Medulla oblongata (tissue), 1 donor: ENCODE measurements around the gene GCLC.

Source experiments
- DNase-seq: peaks from one replicate; pipeline ENCODE4 v3.0.0-alpha.2; 2015; ENCODE audit errors: extremely low spot score

Gene GCLC

DNA sequence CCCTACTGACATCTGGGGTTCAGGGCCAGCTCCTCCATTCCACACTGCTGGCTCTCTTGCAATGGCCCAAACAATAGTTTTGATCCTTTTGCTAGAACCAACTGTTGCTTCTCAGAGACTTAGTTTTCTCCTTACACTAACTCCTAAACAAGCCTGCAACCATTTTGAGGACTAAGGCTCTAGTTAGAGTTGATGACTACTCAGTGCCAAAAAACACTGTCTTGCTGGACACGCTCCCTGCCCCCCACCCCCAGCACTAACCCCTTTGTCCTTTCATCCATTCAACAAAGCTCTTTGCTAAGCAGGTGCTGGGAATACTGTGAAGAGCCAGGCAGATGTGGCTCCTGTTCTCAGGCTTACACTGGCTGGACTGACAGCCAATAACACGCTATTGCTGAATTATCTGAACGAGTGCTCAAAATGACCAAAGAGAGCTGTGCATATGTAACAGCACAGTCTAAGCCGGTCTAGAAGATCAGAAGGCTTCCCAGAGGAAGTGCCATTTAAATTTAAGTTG is 17.6 kb downstream of the GCLC start:
- DNase-seq, result no peak

DNA sequence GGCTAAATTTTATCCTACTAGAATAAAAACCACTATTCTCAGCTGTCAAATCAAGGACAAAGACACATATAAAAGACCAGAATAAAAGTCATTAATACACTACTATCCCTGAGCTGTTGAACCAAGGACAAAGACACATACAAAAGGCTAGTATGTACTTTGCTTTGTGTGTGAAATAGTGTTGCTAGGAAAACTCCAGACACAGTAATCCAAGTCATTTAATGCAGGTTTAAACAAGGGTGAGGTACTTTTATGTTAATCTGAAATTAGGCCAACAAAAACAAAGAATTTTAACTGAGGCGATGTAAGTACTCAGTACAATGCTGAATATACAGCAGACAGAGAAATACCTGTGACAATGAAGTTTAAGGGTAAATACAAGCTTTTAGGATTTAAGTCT is 18.9 kb downstream of the GCLC start:
- peak; percentile 50 for DNase-seq

DNA sequence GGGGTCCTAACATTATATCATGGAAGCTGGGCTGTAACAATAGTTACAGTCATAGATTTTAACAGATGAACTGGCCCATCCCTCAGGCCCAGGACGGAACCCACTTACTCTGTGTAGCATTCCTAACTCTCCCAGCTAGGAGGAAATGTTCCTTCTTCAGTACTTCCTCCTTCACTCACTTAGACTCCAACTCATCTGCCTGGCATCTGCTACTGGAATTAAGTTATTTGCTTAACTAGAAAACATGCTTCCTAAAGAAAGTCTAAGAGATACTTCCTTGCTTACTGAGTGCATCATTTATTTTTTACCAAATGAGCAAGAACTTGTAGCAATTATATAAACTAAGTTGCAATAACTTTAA is 20.5 kb downstream of the GCLC start:
- no peak for DNase-seq

DNA sequence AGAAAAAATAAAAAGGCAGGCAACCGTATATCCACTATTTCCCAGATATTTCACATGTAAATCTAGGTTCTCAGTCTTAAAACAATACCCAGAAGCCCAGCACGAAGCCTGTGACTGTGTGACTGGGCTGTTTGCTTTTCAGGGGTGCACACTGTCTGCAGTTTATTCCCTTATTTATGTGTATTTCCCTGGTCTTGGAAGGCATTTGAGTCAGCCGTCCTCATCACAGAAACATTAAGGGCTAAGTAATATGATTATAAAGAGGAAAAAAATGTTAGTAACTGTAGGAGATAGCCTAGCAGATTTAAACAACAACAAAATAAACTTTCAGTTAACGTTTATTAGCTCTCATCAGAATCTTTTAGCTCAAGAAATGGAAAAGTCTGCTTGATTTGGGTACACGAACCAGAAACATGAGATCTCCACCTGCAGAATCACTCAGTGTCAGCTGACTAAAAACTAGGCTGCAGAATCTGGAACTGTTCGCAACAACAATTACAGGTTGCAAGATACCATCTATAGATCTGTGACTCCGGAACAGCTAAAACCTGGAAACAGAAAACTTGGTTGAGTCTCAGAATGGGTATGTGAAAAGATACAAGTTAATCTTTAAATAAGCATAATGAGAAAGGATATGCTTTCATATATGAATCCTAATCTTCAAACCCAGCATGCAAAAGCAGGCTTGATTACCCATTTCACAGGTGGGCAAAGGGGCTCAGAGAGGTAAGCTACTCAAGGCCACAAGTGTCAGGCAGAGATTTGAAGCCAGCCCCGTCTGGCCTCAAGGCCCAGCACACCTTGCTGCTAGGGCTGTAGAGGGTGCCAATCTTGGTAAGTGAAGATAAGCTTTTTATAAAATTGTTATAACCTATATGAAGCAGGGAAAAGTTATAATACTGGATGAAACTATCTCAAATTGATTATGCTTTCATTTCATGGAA is 21.1 kb downstream of the GCLC start:
- no peak for DNase-seq

DNA sequence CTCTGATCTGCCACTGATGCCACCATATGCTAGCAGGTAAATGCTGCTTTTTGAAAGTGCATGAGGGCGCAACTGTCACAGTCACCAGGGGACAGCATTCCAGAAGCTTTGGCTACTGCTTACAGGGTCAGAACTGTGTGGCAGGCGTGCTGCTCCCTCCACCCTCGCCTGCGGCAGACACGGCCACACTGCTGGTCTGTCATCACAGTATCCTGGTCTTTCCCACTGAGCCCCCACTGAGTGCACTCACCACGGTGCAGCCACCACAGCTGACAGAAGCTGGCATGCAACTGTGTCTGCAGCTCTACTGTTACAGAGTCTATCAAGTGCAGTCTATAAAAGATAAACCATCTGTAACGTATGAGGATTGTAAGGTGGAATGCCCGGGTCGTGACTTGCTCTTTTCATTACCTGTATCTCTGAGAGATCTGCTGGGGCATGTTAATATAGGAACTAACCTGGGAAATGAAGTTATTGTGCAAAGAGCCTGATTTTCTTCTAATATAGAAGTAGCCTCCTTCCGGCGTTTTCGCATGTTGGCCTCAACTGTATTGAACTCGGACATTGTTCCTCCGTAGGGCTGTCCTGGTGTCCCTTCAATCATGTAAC is 24.5 kb downstream of the GCLC start:
- no peak for DNase-seq

DNA sequence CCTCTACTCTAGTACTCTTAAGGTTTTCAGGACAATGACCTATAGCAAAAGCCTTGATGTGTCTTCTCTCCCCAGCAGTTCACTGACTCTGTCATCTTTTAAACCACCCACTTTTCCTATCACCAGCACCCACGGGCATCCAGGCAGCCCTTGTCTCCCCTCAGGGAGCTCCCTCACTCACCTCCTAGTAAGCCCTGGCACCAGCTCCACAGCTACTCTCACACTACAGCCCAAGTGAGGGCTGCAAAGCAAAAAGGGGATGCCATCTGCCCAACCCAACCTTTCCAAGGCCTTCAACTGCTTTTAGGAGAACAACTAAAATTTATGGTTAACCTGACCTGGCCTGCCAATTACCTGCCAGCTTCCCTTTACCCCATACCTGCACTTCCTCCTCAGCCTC is 26.0 kb downstream of the GCLC start:
- DNase-seq, result no peak

DNA sequence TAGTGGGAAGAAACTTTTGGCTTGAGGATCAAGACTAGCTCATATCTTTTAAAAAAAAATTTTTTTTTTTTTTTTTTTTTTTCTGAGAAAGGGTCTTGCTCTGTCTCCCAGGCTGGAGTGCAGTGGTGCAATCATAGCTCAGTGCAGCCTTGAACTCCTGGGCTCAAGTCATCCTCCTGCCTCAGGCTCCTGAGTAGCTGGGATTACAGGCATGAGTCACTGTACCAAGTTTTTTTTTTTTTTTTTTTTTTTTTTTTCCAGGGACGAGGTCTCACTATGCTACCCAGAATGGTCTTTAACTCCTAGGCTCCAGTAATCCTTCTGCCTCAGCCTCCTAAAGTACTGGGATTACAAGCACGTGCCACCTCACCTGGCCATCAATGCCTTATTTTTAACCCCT is 27.9 kb downstream of the GCLC start:
- no peak for DNase-seq

DNA sequence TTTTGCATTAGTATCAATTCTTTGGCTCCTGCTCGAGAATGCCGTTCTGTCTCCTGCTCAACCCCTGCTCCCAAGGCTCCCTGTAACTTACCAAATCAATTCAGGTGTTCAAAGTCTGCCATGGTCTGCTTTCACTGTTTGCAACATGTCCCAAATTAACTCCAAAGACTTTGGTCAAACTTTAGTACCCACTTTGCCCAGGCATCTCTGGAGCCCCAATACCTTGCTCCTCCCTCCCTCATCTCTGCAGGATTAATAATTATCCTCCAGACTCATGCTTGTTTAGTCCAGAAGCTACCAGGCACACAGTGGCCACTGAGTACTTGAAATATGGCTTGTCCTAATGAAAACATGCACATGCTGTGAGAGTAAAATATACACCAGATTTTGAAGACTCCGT is 30.2 kb downstream of the GCLC start:
- DNase-seq, result no peak

DNA sequence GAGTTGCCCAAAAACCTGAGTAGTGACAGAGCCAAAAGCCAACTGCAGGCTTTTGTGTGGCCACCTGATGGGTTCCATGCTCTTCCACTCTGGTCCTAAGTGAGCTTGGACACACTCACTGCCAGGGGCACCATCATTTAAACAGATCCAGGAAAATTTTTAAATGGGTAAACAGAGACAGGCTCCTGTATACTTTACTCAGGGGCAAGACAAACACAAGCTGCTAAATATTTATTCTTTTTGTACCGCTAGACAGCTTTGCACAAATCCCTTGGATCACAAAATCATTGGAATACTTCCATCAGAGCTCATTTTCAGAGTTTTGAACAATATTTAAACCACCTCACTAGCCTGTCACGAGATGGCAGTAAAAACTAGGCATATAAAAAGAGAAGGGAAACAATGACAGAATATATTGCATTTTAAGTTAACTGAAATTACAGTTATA is 31.4 kb downstream of the GCLC start:
- no peak for DNase-seq

DNA sequence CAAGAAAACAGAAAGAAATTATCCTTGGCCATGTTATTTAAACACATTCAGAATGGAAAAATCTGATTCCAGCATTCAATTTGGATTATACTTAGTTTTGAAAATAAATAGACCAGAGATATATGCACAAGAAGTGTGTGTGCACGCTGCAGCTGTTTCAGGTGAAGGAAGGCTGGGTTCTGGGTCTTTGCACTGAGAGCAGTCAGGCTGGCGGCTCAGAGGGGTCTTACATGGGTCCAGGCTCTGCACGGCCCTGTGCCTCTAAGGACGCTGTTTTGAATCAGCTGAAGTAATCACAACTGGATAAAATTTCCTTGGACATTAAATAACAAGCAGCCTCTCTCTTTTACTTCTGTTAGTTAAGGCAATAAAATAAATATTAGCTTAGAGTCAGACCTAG is 31.8 kb downstream of the GCLC start:
- no peak for DNase-seq

DNA sequence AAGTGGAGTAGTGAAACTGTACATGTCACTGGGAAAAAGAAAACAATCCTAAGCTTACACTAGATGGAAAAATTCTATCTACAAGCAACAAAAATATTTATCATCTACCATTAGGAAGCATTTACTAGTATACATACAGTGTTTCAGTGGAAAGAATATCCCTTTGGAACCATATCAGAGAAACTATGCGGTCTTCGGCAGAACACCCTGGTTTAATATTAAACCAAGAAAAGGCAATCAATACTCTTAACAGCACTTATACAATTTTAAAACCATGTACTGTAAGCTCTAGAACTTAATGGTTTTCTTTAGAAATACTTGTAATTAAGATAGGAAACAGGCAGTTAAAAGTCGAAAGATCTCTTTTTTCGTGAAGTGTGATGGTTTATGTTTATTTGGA is 32.3 kb downstream of the GCLC start:
- no peak for DNase-seq

DNA sequence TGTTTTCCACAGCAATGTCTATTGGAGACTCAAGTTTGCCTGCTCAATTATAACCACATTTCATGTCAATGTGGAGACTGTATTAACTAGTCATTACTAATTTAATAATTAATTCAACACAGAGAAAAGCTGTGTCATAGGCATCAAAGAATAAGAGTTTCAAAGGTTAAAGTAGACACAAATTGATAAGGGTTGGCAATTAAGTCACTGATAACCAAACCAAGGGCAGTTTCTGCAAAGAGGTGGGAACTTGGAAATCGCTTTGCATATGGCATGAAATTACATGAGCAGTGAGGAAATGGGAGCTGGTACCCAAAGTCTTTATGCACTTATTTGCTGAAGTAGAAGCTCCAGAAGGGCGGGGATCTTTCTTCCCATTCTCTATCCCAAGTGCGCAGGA is 34.2 kb downstream of the GCLC start:
- DNase-seq, result no peak

DNA sequence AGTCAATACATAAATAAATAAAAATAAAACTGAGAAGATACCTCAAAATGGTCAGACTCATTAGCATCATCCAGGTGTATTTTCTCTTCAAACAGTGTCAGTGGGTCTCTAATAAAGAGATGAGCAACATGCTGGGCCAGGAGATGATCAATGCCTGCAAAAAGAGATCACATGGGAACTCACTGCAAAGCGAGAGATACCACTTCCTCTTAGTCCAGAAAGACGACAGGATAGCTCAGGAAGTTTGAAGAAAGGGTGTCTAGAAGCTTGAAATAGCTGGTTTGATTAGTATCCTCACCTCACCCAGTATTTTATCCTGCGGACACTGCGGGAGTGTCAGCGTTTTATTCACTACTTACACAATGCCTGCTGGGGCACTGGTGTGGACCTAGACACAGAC is 38.0 kb downstream of the GCLC start:
- no peak for DNase-seq

DNA sequence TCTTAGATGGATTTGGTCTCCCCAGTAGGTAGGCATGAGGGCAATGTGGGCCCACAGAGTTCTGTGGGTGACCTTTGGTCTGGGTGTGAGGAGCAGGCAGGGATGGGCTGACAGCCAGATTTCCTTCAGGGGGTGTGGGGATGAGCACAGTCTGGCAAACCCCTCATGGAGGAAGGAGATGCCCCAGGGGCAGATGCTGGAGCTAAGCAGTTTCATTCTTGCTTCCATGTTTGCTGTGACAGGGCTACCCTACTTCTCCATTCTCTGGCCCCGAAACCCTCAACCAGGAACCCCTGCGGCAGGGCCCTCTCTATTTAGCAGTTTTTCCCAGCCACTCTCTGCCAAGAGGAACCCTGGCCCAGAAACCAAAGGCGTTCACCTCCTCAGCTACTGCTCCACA is 40.4 kb downstream of the GCLC start:
- DNase-seq, result no peak

DNA sequence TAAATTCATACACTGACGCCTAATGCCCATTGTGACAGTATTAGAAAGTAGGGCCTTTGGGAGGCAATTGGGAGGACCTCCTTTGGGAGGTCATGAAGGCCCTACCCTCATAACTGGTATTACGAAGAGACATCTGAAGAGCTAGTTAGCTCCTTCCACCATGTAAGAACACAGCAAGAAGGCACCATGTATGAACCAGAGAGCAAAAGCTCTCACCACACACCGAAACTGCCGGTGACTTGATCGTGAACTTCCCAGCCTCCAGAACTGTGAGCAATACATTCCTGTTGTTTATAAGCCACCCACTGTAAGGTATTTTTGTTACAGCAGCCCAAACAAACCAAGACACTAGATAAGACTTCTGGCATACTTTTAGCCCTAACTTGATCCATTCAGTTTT is 41.8 kb downstream of the GCLC start:
- DNase-seq, result no peak

DNA sequence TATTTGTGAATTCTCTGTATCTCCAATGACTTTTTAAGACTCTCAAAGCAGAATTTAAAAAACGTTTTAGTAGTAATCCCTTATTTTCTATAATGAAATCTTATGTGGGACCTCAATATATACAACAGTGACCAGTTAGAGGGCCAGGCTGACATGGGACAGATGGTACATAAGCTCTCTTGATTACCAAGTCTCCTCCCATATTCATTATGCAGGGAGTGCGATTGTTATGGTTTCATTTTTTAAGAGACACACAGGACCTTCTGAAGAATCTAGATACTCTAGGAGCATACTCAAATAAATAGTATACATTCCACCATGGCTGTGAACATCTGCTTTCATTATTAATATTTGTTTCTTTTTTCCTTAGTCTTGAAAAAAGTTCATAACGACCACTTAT is 43.5 kb downstream of the GCLC start:
- no peak for DNase-seq

DNA sequence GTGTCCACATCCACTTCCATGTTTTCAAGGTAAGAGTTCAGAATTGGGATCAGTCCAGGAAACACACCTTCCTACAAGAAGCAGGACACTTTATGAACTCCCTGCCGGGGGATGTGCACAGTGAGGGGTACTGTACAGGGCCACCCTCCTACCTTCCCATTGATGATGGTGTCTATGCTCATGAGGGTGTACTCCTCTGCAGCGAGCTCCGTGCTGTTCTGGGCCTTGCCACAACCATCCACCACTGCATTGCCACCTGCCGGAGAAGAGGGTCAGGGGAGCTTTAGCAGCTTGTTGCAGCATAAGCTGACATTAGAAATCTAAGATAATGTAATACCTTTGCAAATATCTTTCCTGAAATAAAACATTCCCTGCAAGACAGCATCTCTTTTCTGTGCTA is 44.8 kb downstream of the GCLC start:
- DNase-seq, result no peak

DNA sequence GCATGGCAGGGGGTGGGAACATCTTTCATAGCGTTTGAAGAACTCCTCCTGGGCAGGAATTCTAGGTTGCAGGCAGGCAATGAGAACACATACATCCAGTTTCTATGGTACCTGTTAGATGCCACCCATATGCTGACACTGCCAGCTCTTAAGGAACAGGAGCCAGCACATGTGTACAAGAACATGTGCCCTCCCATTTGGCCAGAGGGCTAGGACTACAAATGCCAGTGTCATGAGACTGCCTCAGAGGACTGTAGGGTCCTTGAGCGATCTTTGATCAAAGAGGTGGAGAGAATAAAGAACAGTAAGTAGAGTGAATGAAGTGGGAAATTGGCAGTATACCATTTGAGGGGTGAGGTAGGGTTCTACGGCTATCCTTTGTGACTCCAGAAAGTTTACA is 45.8 kb downstream of the GCLC start:
- no peak for DNase-seq

DNA sequence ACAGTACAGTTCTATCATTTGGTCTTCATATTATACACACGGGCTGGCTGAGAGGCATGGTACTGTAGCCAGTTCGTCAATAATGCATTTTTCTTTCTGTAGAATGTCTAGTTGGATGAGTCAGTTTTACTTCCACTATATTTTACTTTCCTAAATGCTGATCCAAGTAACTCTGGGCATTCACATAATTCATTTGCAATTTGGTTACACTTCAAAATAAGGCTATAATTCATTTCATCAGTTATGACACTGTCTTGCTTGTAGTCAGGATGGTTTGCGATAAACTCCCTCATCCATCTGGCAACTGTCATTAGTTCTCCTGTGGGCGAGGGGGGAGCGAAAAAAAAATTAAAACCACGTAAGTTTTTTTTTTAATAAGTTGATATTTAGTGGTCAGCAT is 46.3 kb downstream of the GCLC start:
- DNase-seq, result no peak

DNA sequence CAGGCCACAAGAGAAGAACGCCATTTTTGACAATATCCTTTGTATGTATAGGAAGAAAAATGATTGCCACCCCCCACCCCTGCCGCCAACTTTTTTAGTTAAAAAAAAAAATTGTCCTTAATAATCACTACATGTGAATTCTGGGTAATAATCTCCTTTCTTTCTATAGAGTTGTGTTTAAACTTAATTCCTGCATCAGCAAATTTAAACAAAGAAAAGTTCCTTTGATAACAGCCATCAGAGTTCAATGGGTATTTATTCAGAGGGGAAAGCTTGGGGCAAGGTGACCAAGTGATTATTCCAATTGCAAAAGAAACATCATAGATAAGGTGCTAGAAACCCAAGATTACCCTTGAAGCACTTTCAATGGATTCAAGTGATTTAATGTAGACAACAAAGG is 47.0 kb downstream of the GCLC start:
- no peak for DNase-seq

DNA sequence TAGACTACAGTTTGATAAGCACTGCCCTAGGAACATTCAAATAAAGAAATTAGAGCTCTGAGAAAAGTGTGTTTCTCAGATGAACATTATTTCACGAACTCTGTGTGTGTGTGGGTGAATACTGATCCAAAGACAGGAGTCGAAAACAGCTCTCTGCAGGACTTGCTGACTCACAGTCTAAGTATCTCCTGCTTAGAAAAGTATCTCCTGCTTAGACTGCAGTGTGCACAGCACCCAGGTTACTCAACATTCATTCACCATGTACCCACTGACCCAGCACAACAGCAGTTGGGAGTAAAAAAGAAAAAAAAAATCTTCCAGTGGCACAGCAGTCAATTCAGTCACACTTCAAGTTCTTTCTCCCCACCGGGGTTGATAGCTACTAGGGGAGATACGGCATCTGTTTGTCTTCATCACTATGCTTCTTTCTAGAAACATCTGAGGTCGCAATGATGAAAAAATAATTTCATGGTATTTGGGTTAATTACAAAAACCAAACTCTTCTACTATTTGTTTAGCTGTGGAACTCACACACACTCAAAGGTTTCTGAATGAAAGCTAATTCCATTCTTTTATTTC is 48.0 kb downstream of the GCLC start:
- DNase-seq, result no peak

DNA sequence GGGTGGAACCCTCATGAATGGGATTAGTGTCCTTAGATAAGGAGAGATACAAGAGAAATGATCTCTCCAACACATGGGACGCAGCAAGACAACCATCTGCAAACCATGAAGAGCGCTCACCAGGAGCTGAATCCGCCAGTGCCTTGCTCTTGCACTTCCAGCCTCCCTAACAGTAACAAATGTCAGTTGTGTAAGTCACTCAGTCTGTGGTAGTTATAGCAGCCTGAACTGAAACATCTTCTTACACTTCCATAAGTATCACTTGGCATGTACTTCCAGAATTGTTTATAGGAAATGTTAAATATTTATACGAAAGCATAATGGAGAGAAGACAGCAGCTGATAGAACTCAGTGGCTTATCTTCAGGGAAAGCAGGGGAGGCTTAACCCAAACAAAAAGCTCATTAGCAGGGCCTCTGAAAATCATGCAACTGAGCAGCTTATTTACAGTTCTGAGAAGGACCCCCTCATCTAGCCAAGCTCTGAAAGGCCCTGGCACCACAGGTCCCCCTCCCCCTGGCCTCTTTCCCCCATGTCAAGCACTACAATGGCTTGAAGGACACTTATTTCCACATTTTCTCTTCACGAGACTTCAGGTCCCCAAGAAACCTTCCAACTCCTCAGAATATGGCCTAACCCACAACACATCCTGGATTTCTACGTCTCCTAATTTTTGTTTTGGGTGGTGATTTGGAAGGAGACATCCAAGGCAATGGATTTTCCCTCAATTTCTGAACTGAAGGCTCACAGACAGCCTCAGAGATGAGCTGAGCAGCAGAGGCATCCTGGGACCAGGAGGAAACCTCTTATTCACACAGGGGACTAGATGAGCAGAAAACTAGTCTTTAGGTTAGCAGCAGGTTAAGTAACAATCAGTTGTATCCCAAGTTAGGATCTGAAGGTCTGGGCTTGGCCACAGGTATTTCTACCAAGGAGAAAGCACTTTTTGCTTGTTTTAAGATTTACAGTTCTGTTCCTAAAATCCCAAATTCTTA is 49.1 kb downstream of the GCLC start:
- DNase-seq, result no peak
